HUES6 (cell line): ENCODE measurements around the gene FRK.
"Not testable (repeated sequence)": the region's sequence is repeated elsewhere in the genome, so short reads cannot be mapped to it uniquely, and the experiment has no call there.

Source experiments
- H3K27ac ChIP-seq: 2 replicates; pipeline ENCODE4 v1.7.0; 2013; ENCODE audit warnings: low read depth, mild to moderate bottlenecking, low read length, inconsistent platforms
- H3K27me3 ChIP-seq: 2 replicates; pipeline ENCODE4 v1.6.1; 2013; ENCODE audit warnings: low read length; ENCODE audit not compliant: control insufficient read depth, insufficient read depth
- H3K36me3 ChIP-seq: 2 replicates; pipeline ENCODE4 v1.6.1; 2013; ENCODE audit warnings: low read length; ENCODE audit not compliant: control insufficient read depth, insufficient read depth
- H3K4me1 ChIP-seq: 2 replicates; pipeline ENCODE4 v1.6.1; 2013; ENCODE audit warnings: low read length; ENCODE audit not compliant: control insufficient read depth, insufficient read depth
- H3K4me3 ChIP-seq: 2 replicates; pipeline ENCODE4 v1.5.1; 2013; ENCODE audit warnings: low read depth, low read length
- H3K9ac ChIP-seq: one replicate; pipeline ENCODE4 v1.6.1; 2013; ENCODE audit warnings: mild to moderate bottlenecking, low read length
- H3K9me3 ChIP-seq: 2 replicates; pipeline ENCODE4 v1.6.1; 2013; ENCODE audit warnings: low read depth, low read length; ENCODE audit not compliant: control insufficient read depth, insufficient read depth

FRK gene

GRCh38 chr6:115976321-115976870, 84.3 kb downstream of the FRK start:
- Histone ChIP-seq H3K4me1 (no peaks in the 10 kb centered on the region), H3K9me3 (no peaks in the 10 kb centered on the region), H3K27me3 (no peaks in the 10 kb centered on the region), H3K36me3 (no peaks in the 10 kb centered on the region), H3K4me3 (no peak overlapping the region), H3K27ac (no peak overlapping the region), H3K9ac (no peak overlapping the region)

DNA sequence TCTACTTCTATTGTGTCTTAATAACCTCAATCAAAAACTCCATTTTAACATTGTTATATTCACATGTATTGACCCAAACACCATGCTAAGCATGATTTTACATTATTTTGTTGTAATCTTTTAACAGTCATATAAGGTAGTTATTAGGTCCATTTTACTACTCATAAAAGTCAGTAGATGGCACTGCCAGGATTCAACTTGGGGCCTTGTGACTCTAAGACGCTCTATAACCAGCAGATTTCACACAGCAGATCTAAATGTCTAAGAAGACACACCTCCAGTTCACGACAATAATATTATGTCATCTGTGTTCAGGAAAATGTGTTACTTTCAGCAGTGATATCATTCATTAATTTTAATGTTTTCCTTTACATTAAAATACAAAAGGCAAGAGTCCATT, 88.0 kb downstream of the FRK start:
- H3K4me1 ChIP-seq: peaks cover 9% of the 10 kb centered on the region
- H3K9me3 ChIP-seq: no peaks in the 10 kb centered on the region
- no peaks in the 10 kb centered on the region for H3K27me3 ChIP-seq
- H3K27ac ChIP-seq: no peak overlapping the region
- H3K4me3 ChIP-seq: no peak overlapping the region
- H3K9ac ChIP-seq: no peak overlapping the region
- H3K36me3 ChIP-seq: no peaks in the 10 kb centered on the region

- Histone ChIP-seq H3K27me3 (no peaks in the 10 kb centered on the region), H3K4me1 (peaks cover 9% of the 10 kb centered on the region), H3K27ac (no peak overlapping the region), H3K4me3 (no peak overlapping the region), H3K9ac (no peak overlapping the region), H3K9me3 (no peaks in the 10 kb centered on the region), H3K36me3 (no peaks in the 10 kb centered on the region)
These were observed 88.9 kb downstream of the FRK start for GRCh38 chr6:115971785-115972184.

DNA sequence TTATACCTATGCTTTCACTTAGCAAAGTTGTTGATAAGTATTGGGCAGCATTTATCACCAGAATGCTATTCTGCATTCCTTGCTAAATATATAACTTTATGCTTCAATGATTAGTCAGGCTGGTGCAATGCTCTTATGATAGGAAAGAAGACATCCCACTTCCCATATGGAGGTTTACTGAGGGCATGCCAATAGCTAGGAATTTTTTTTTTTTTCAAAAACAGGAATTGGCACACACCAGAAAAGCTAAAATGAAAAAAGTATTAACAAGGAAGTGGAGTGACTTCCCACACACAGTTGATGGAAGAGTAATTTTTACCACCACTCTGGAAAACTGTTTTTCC, 90.8 kb downstream of the FRK start:
- Histone ChIP-seq H3K9me3 (no peaks in the 10 kb centered on the region), H3K4me3 (no peak overlapping the region), H3K36me3 (no peaks in the 10 kb centered on the region), H3K4me1 (peaks cover 9% of the 10 kb centered on the region), H3K27ac (no peak overlapping the region), H3K9ac (no peak overlapping the region), H3K27me3 (no peaks in the 10 kb centered on the region)

- Histone ChIP-seq H3K9ac (no peak overlapping the region), H3K36me3 (no peaks in the 10 kb centered on the region), H3K4me1 (peaks cover 9% of the 10 kb centered on the region), H3K4me3 (no peak overlapping the region), H3K27ac (no peak overlapping the region), H3K9me3 (no peaks in the 10 kb centered on the region), H3K27me3 (no peaks in the 10 kb centered on the region)
These were observed 91.3 kb downstream of the FRK start for GRCh38 chr6:115969207-115969929.

GRCh38 chr6:115960286-115960685, 100.4 kb downstream of the FRK start:
- H3K27ac ChIP-seq, H3K4me1 ChIP-seq, H3K9me3 ChIP-seq, H3K27me3 ChIP-seq, H3K36me3 ChIP-seq: not testable (repeated sequence)
- H3K9ac ChIP-seq: peak overlapping the region; percentile 48
- peak overlapping the region; percentile 31; the same call in 1 of the 2 replicates for H3K4me3 ChIP-seq

- no peak overlapping the region for H3K4me3 ChIP-seq
- no peak overlapping the region for H3K27ac ChIP-seq
- H3K36me3 ChIP-seq: no peaks in the 10 kb centered on the region
- H3K4me1 ChIP-seq: 0 out of 2 replicates have a peak, but pooled peaks cover 4% of the 10 kb centered on the region
- no peak overlapping the region for H3K9ac ChIP-seq
- no peaks in the 10 kb centered on the region for H3K9me3 ChIP-seq
- H3K27me3 ChIP-seq: no peaks in the 10 kb centered on the region
These were observed 101.7 kb downstream of the FRK start for GRCh38 chr6:115958958-115959357.

GRCh38 chr6:115954740-115955139, 106.0 kb downstream of the FRK start:
- H3K36me3 ChIP-seq: no peaks in the 10 kb centered on the region
- no peak overlapping the region for H3K9ac ChIP-seq
- H3K27me3 ChIP-seq: no peaks in the 10 kb centered on the region
- H3K4me3 ChIP-seq: no peak overlapping the region
- 0 out of 2 replicates have a peak, but pooled peaks cover 4% of the 10 kb centered on the region for H3K4me1 ChIP-seq
- H3K27ac ChIP-seq: no peak overlapping the region
- no peaks in the 10 kb centered on the region for H3K9me3 ChIP-seq

DNA sequence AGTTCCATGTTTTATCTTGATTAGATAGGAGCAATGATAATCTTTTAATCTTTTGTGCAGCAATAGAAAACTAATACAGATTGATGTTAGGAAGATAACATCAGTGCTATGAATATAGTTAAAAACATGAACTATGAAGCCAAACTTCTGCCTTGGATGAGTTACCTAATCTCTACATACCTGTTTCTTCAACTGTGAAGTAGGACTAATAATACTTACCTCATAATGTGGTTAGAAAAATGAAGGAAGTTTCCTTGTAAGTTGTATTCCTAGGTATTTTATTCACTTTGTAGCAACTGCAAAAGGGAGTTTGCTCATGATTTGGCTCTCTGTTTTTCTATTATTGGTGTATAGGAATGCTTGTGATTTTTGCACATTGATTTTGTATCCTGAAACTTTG, 111.9 kb downstream of the FRK start:
- Histone ChIP-seq H3K9ac (no peak overlapping the region), H3K27ac (no peak overlapping the region), H3K9me3 (no peaks in the 10 kb centered on the region), H3K4me1 (no peaks in the 10 kb centered on the region), H3K4me3 (no peak overlapping the region), H3K36me3 (no peaks in the 10 kb centered on the region), H3K27me3 (no peaks in the 10 kb centered on the region)

DNA sequence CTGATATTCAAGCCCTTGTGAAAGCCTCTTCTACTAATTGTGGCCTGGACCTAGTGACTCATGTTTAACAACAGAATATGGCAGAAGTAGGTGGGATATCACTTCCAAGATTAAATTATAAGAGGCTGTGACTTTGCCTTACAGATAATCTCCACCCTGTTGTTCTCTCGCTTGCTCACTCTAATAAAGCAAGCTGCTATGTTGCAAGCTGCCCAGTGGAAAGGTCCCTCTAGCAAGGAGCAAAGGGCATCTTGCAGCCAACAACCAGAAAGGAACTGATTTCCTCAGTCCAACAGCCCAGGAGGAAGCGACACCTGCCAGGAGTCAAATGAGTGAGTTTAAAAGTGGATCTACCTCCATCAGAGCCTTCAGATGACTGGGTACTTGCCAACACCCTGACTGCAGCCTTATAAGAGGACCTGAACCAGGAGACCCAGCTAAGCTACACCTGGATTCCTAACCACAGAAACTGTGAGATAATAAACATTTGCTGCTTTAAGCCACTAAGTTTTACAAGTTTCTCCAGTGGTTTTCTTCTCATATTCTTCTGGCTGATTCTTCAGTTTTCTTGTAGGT, 112.6 kb downstream of the FRK start:
- no peaks in the 10 kb centered on the region for H3K36me3 ChIP-seq

DNA sequence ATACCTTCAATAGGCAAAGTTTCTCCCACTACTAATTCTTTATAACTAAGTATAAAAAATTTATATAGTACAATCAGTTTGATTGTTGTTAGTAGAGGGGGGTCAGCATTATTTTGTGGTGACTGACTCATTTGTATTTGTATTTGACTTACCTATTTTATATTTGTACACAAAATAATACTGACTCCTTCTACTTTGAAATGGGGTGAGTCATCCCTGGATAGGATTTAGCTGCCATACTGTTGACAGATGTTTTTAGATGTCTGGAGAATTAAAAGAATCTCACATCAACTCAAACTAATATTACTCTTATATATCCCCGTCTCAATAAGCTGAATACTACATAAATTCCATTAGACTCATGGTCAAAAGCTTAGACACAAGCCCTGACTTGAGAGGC, 114.9 kb downstream of the FRK start:
- Histone ChIP-seq H3K4me1 (no peaks in the 10 kb centered on the region), H3K27ac (no peak overlapping the region), H3K27me3 (no peaks in the 10 kb centered on the region), H3K9ac (no peak overlapping the region), H3K9me3 (no peaks in the 10 kb centered on the region), H3K4me3 (no peak overlapping the region), H3K36me3 (no peaks in the 10 kb centered on the region)

More for the DNA sequence above, 112.6 kb downstream of the FRK start:
- Histone ChIP-seq H3K27ac (no peak overlapping the region), H3K4me3 (no peak overlapping the region), H3K9ac (no peak overlapping the region), H3K4me1 (no peaks in the 10 kb centered on the region), H3K9me3 (no peaks in the 10 kb centered on the region), H3K27me3 (no peaks in the 10 kb centered on the region)
